Measurements from ENCODE around the gene RNF146. TPM values are rescaled to one million over a fixed set of nuclear protein-coding genes. Genes with fewer than 3 reads are reported as not detected.

RNF146 gene
- total and polyA plus RNA-seq, 9 of the 15 experiments (the other 6 are each of a cell fraction or from before 2014, with no cell fraction given) = 8.4 to 30.5 (median 17.5) TPM

- no peak for TF ChIP-seq DEAF1 (CRISPR knock-in tag; IDR thresholded peaks at IDR 0.05)
- TF ChIP-seq ZNF592 (IDR thresholded peaks at IDR 0.05) = no peak
- no peak for TF ChIP-seq GTF2B (IDR thresholded peaks at IDR 0.05; ENCODE audit: extremely low read depth, insufficient read length)
- TF ChIP-seq ZNF384 (IDR thresholded peaks at IDR 0.05; ENCODE audit: low read depth, low read length) = peak; percentile 69; the same call in 1 of the 2 replicates
- TF ChIP-seq STAT6 (CRISPR knock-in tag; IDR thresholded peaks at IDR 0.05) = no peak
- TF ChIP-seq CCAR2 (IDR thresholded peaks at IDR 0.05; ENCODE audit: low read depth, low read length) = no peak
- no peak for TF ChIP-seq THAP7 (CRISPR knock-in tag; IDR thresholded peaks at IDR 0.05)
- TF ChIP-seq HDAC6 (IDR thresholded peaks at IDR 0.05; ENCODE audit: low read depth, low read length) = no peak
- TF ChIP-seq MCM5 (IDR thresholded peaks at IDR 0.05; ENCODE audit: low read depth) = no peak
- TF ChIP-seq ILK (tag; IDR thresholded peaks at IDR 0.05; ENCODE audit: borderline replicate concordance, low read depth) = no peak
- no peak for TF ChIP-seq MYBL2 (IDR thresholded peaks at IDR 0.05; ENCODE audit: low read depth)
- no peak for TF ChIP-seq MYBL2 (CRISPR knock-in tag; IDR thresholded peaks at IDR 0.05; ENCODE audit: borderline replicate concordance)
- no peak for TF ChIP-seq ID3 (CRISPR knock-in tag; IDR thresholded peaks at IDR 0.05)
- TF ChIP-seq ID3 (tag; IDR thresholded peaks at IDR 0.05) = 0 out of 2 replicates have a peak, but pooled peaks have one; percentile 64
- peak; percentile 78 for TF ChIP-seq ETV1 (tag; conservative IDR thresholded peaks at IDR 0.05; ENCODE audit: low read depth)
- TF ChIP-seq FOXP1 (CRISPR knock-in tag; IDR thresholded peaks at IDR 0.05) = no peak
Measured at GRCh38 chr6:127266178-127266891, at the start of gene RNF146 (continued).
